ENCODE measurements around the gene FAM53A. TPM values are rescaled to one million over a fixed set of nuclear protein-coding genes. Genes with fewer than 3 reads are reported as not detected.

FAM53A gene
- total and polyA plus RNA-seq, 10 of the 15 experiments (the other 5 are each of a cell fraction or from before 2014, with no cell fraction given): 0.02 to 0.87 (median 0.38) TPM; not detected in 2

- TF ChIP-seq, protein P1, sequence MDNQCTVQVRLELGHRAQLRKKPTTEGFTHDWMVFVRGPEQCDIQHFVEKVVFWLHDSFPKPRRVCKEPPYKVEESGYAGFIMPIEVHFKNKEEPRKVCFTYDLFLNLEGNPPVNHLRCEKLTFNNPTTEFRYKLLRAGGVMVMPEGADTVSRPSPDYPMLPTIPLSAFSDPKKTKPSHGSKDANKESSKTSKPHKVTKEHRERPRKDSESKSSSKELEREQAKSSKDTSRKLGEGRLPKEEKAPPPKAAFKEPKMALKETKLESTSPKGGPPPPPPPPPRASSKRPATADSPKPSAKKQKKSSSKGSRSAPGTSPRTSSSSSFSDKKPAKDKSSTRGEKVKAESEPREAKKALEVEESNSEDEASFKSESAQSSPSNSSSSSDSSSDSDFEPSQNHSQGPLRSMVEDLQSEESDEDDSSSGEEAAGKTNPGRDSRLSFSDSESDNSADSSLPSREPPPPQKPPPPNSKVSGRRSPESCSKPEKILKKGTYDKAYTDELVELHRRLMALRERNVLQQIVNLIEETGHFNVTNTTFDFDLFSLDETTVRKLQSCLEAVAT (IDR thresholded peaks at IDR 0.05): no peak
- no peak for TF ChIP-seq SIX5 (IDR thresholded peaks at IDR 0.05; ENCODE audit: low read depth, low read length, severe bottlenecking)
- no peak for TF ChIP-seq RFX5 (IDR thresholded peaks at IDR 0.05; ENCODE audit: low read depth, low read length)
- TF ChIP-seq FOXM1 (IDR thresholded peaks at IDR 0.05; ENCODE audit: low read depth, low read length): no peak
These were observed 91.9 kb downstream of the FAM53A start (continued) for GRCh38 chr4:1592068-1592708.

GRCh38 chr4:1591107-1591506 lies 93.0 kb downstream of the FAM53A start:
- Histone ChIP-seq H3K9ac (ENCODE audit: control insufficient read depth, insufficient read depth, low read length) (no peak overlapping the region), H3K4me3 (no peak overlapping the region), H3K4me1 (ENCODE audit: control insufficient read depth, insufficient read depth, low read length) (no peaks in the 10 kb centered on the region), H4K20me1 (ENCODE audit: control insufficient read depth, insufficient read depth) (no peaks in the 10 kb centered on the region), H3K4me2 (ENCODE audit: control insufficient read depth, insufficient read depth) (no peak overlapping the region), H3K36me3 (ENCODE audit: control insufficient read depth in 2 of 2, insufficient read depth in 2 of 2, low read length in 1 of 2) (no peaks in the 10 kb centered on the region), H2AFZ (ENCODE audit: control insufficient read depth, low read depth, low read length) (no peak overlapping the region), H3K27ac (ENCODE audit: control insufficient read depth, insufficient read depth) (no peak overlapping the region), H3K27me3 (replicated peaks in 1 of 2; ENCODE audit: control insufficient read depth in 2 of 2, insufficient read depth in 2 of 2, low read length in 1 of 2) (no peaks in the 10 kb centered on the region), H3K9me3 (replicated peaks; ENCODE audit: control insufficient read depth, insufficient read depth, low read length) (no peaks in the 10 kb centered on the region; the same call in 1 of the 3 replicates), H3K79me2 (ENCODE audit: control insufficient read depth, insufficient read depth, low read length) (no peaks in the 10 kb centered on the region)
- 31% methylated on average over 3 of the region's 3 CpGs for WGBS (ENCODE audit: insufficient coverage, insufficient replicate concordance, low lambda C conversion rate, missing lambda C conversion rate)
- FAIRE-seq: no peak
- POLR2A ChIA-PET: no interaction called here
- no peak for DNase-seq (ENCODE audit: low read depth, low spot score)
- no peak for ATAC-seq
- intact Hi-C loops (cut with micrococcal nuclease; ENCODE audit: unreplicated experiment): no loop called here
- in situ Hi-C loops (cut with MboI): no loop called here
- CTCF ChIA-PET: no interaction called here
- BruUV-seq (replicated peaks): no TSS peak
- SMC1A ChIA-PET (ENCODE audit: uncharacterized antibody, unreplicated experiment): no interaction called here
- RAD21 ChIA-PET (ENCODE audit: unreplicated experiment): no interaction called here
- no peak for TF ChIP-seq TCF12 (IDR thresholded peaks at IDR 0.05; ENCODE audit: low read depth, low read length)
- no peak for TF ChIP-seq JUND (IDR thresholded peaks at IDR 0.05; ENCODE audit: low read depth, low read length)
- no peak for TF ChIP-seq ZNF24 (IDR thresholded peaks at IDR 0.05)
- TF ChIP-seq NFYB (IDR thresholded peaks at IDR 0.05; ENCODE audit: insufficient read depth, low read depth, low read length): no peak
- TF ChIP-seq CUX1 (IDR thresholded peaks at IDR 0.05; ENCODE audit: insufficient replicate concordance, low read depth, low read length): no peak
- TF ChIP-seq SRF (IDR thresholded peaks at IDR 0.05; ENCODE audit: low read depth in 2 of 2, low read length in 2 of 2): no peak
- TF ChIP-seq PAX5 (IDR thresholded peaks at IDR 0.05; ENCODE audit: borderline replicate concordance, low read depth, low read length): no peak
- TF ChIP-seq HDAC2 (IDR thresholded peaks at IDR 0.05): no peak
- TF ChIP-seq, protein P2, sequence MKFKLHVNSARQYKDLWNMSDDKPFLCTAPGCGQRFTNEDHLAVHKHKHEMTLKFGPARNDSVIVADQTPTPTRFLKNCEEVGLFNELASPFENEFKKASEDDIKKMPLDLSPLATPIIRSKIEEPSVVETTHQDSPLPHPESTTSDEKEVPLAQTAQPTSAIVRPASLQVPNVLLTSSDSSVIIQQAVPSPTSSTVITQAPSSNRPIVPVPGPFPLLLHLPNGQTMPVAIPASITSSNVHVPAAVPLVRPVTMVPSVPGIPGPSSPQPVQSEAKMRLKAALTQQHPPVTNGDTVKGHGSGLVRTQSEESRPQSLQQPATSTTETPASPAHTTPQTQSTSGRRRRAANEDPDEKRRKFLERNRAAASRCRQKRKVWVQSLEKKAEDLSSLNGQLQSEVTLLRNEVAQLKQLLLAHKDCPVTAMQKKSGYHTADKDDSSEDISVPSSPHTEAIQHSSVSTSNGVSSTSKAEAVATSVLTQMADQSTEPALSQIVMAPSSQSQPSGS (IDR thresholded peaks at IDR 0.05; ENCODE audit: low read length): no peak
- no peak for TF ChIP-seq PKNOX1 (IDR thresholded peaks at IDR 0.05)

All from GM12878 (cell line).